PC-3 (cell line): ENCODE data around the gene PLPP6.

Experiments
- EZH2 ChIP-seq: fragments of 300-600 bp; sonication (generic); IDR thresholded peaks from one replicate; pipeline ENCODE4 v1.6.1; 2017; ENCODE audit warnings: antibody characterized with exemption, mild to moderate bottlenecking, low read length; ENCODE audit not compliant: unreplicated experiment
- TF ChIP-seq, protein P1 (sequence below): fragments of 300-600 bp; sonication (generic); conservative IDR thresholded peaks from 2 replicates; pipeline ENCODE4 v1.5.1; 2017; ENCODE audit warnings: antibody characterized with exemption, low read depth, mild to moderate bottlenecking, low read length

- TF ChIP-seq, protein P1, sequence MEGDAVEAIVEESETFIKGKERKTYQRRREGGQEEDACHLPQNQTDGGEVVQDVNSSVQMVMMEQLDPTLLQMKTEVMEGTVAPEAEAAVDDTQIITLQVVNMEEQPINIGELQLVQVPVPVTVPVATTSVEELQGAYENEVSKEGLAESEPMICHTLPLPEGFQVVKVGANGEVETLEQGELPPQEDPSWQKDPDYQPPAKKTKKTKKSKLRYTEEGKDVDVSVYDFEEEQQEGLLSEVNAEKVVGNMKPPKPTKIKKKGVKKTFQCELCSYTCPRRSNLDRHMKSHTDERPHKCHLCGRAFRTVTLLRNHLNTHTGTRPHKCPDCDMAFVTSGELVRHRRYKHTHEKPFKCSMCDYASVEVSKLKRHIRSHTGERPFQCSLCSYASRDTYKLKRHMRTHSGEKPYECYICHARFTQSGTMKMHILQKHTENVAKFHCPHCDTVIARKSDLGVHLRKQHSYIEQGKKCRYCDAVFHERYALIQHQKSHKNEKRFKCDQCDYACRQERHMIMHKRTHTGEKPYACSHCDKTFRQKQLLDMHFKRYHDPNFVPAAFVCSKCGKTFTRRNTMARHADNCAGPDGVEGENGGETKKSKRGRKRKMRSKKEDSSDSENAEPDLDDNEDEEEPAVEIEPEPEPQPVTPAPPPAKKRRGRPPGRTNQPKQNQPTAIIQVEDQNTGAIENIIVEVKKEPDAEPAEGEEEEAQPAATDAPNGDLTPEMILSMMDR: no peak
- no peak for TF ChIP-seq EZH2
These were observed 47.3 kb downstream of the PLPP6 start for GRCh38 chr9:4709380-4709779.
